Activated B cell treated with CpG ODN at 0.5 μM for 24 hours (primary cell): ENCODE data around the gene PER2. TPM values are rescaled to one million over a fixed set of nuclear protein-coding genes. Genes with fewer than 3 reads are reported as not detected.

Experiments
- ATAC-seq: fragments of 200-7000 bp; cut with Tn5 transposase; one replicate; pipeline ENCODE4 v1.10.0; 2021; ENCODE audit warnings: low read depth, mild to moderate bottlenecking, moderate library complexity
- CTCF ChIA-PET: fragments of 350-600 bp; sonication (Branson Sonifier 250); formaldehyde crosslinking; loops from one replicate; lab custom pipeline; 2021; ENCODE audit warnings: antibody characterized with exemption; lab: Charles Lee
- POLR2A ChIA-PET: fragments of 350-600 bp; sonication (Branson Sonifier 250); formaldehyde crosslinking; loops from one replicate; lab custom pipeline; 2021; ENCODE audit warnings: antibody characterized with exemption; lab: Charles Lee
- DNase-seq: peaks from one replicate; pipeline ENCODE4 v3.0.0; 2022
- H3K27ac Mint-ChIP-seq: one replicate; pipeline ENCODE4 v1.8.0; 2020; ENCODE audit warnings: mixed read lengths
- H3K27me3 Mint-ChIP-seq: one replicate; pipeline ENCODE4 v1.8.0; 2021; ENCODE audit warnings: mixed read lengths
- H3K36me3 Mint-ChIP-seq: one replicate; pipeline ENCODE4 v1.8.0; 2021; ENCODE audit warnings: low read depth, mixed read lengths
- H3K4me1 Mint-ChIP-seq: one replicate; pipeline ENCODE4 v1.8.0; 2021; ENCODE audit warnings: mixed read lengths
- H3K4me3 Mint-ChIP-seq: one replicate; pipeline ENCODE4 v1.8.0; 2020; ENCODE audit warnings: mild to moderate bottlenecking, mixed read lengths
- H3K9me3 Mint-ChIP-seq: one replicate; pipeline ENCODE4 v1.8.0; 2020; ENCODE audit warnings: mixed read lengths
- intact Hi-C: fragments of 100-400 bp; cut with micrococcal nuclease; formaldehyde crosslinking; loops from one replicate; pipeline ENCODE4 v1.15.1; 2024
- total RNA-seq: library from RNA; stranded (reverse); gene quantifications from 2 replicates; pipeline ENCODE4 v1.2.3, GENCODE V29; 2022
- TF ChIP-seq, protein P1 (sequence below): fragments of 200-600 bp; IDR thresholded peaks from one replicate; pipeline ENCODE4 v1.8.0; 2022; ENCODE audit warnings: antibody characterized with exemption, mild to moderate bottlenecking

The PER2 gene
- total RNA-seq, 1 donor from 2014 or later, result 16.6 TPM

DNA sequence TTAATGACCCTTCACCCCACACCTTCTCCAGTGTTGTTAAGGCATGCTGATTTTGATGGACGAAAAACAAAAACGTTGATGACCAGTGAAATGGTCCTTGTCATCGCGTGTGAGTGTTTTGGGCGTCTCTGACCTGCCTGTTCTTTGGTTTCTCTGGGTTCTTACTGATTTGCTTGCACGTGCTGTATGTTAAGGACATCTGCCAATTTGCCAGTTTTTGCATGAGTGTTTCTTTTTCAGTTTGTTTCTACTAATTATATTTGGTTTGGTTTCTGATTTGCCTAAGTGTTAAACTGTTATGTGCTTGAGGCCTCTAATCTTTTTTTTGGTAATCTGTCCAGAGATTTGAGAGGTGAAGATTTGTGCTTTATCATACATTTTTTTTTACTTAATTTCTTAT is 46.5 kb upstream of the PER2 start:
- ChIA-PET CTCF (no interaction called here), POLR2A (no interaction called here)
- Mint-ChIP-seq H3K9me3 (no peaks in the 10 kb centered on the region), H3K36me3 (peaks cover 43% of the 10 kb centered on the region), H3K27ac (no peak overlapping the region), H3K4me3 (no peak overlapping the region), H3K4me1 (peaks cover 5% of the 10 kb centered on the region), H3K27me3 (no peaks in the 10 kb centered on the region)
- ATAC-seq (no peak), DNase-seq (no peak)
- intact Hi-C loops, result no loop called here
- TF ChIP-seq, protein P1, sequence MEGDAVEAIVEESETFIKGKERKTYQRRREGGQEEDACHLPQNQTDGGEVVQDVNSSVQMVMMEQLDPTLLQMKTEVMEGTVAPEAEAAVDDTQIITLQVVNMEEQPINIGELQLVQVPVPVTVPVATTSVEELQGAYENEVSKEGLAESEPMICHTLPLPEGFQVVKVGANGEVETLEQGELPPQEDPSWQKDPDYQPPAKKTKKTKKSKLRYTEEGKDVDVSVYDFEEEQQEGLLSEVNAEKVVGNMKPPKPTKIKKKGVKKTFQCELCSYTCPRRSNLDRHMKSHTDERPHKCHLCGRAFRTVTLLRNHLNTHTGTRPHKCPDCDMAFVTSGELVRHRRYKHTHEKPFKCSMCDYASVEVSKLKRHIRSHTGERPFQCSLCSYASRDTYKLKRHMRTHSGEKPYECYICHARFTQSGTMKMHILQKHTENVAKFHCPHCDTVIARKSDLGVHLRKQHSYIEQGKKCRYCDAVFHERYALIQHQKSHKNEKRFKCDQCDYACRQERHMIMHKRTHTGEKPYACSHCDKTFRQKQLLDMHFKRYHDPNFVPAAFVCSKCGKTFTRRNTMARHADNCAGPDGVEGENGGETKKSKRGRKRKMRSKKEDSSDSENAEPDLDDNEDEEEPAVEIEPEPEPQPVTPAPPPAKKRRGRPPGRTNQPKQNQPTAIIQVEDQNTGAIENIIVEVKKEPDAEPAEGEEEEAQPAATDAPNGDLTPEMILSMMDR, result no peak

DNA sequence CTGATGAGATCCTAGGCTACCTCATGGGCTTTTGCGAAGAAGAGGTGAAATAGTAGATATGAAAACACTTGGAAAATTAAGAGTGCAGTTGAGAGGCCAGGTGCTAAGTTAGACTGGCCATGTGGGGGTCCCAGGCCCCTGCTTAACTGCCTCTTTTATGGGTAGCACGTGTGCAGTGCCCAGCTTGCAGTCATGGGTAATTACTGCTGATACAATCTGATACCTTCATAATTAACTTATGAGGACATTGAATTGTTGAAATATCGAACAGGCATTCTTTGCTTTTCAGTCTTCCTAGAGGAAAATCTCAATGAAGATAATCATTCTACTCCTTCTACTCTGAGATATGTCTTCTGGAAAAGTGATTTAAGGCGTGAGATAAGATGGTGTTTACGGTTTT is 43.5 kb upstream of the PER2 start:
- H3K36me3 Mint-ChIP-seq, result peaks cover 57% of the 10 kb centered on the region
- CTCF ChIA-PET, result no interaction called here
- intact Hi-C loops, result no loop called here
- TF ChIP-seq, protein P1, result no peak
- no peaks in the 10 kb centered on the region for H3K9me3 Mint-ChIP-seq
- no peaks in the 10 kb centered on the region for H3K27me3 Mint-ChIP-seq
- peaks cover 5% of the 10 kb centered on the region for H3K4me1 Mint-ChIP-seq
- ATAC-seq (no peak), DNase-seq (no peak)
- POLR2A ChIA-PET, result no interaction called here
- H3K27ac Mint-ChIP-seq, result no peak overlapping the region
- H3K4me3 Mint-ChIP-seq, result no peak overlapping the region

DNA sequence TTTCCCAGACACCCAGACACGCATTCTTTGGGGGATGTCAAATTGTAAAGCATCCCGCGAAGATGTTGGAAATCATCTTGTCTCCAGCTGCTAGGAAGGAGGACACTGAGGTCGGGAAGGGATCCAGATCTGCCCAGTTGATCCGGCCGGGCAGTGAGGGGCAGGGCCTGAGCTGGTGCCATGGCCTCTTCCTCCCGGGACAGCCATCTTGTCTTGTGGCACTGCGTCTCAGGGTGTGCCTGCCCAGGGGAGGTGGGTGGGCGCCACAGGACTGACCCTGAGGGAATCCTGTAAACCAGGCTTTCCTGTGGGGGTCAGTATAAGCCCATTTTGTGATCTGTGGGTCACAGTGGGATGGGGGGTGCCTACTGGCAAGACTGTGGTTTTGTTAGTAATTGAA is 42.0 kb upstream of the PER2 start:
- ChIA-PET POLR2A (no interaction called here), CTCF (no interaction called here)
- H3K4me1 Mint-ChIP-seq, result peaks cover 5% of the 10 kb centered on the region
- DNase-seq, result no peak
- no peaks in the 10 kb centered on the region for H3K27me3 Mint-ChIP-seq
- TF ChIP-seq, protein P1, result no peak
- no peak for ATAC-seq
- no peaks in the 10 kb centered on the region for H3K9me3 Mint-ChIP-seq
- intact Hi-C loops, result no loop called here
- H3K27ac Mint-ChIP-seq, result no peak overlapping the region
- no peak overlapping the region for H3K4me3 Mint-ChIP-seq
- peaks cover 57% of the 10 kb centered on the region for H3K36me3 Mint-ChIP-seq

DNA sequence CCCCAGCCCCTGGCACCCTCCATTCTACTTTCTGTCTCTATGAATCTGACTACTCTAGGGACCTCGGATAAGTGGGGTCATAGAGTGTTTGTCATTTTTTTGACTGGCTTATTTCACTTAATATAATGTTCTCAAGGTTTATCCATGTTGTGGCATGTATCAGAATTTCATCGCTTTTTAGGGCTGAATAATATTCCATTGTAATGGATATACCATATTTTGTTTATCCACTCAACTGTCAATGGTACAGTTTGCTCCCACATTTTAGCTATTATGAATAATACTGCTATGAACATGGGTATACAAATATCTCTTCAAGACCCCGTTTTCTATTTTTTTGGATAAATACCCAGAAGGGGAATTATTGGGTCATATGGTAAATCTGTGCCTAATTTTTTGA is 39.3 kb upstream of the PER2 start:
- no peak for ATAC-seq
- no peaks in the 10 kb centered on the region for H3K4me1 Mint-ChIP-seq

DNA sequence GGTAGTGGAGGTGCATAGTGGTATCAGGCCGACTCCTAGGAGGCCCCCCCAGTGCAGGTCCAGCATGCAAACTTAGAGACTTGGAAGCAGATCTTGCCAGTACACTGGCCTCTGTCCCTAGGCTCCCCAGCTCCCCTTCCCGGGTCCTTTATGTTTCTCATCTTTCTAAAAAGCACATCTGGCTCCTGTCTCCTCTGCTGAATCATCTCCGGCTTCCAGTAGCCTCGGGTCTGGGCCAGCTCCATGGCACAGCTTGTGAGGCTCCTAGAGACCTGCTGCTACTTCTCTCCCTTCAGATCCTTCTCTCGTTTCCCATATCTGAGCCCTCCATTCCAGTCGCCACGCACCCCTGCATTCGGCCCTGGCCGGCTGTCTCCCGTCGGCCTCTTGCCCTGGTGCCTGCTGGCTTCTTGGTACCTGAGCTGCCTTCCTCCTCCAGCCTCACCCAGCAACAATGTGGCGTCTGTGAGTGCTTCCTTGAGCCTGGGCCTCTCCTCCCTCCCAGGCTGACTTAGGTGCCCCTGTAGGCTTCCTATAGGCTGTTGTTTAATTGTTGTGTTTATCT is 38.5 kb upstream of the PER2 start:
- no peaks in the 10 kb centered on the region for H3K27me3 Mint-ChIP-seq
- POLR2A ChIA-PET, result no interaction called here
- CTCF ChIA-PET, result no interaction called here
- no peak overlapping the region for H3K27ac Mint-ChIP-seq
- peaks cover 40% of the 10 kb centered on the region for H3K36me3 Mint-ChIP-seq
- intact Hi-C loops, result no loop called here
- no peak for ATAC-seq
- no peak overlapping the region for H3K4me3 Mint-ChIP-seq
- H3K4me1 Mint-ChIP-seq, result no peaks in the 10 kb centered on the region
- no peaks in the 10 kb centered on the region for H3K9me3 Mint-ChIP-seq
- no peak for DNase-seq
- TF ChIP-seq, protein P1, result no peak

More for the DNA sequence above, 39.3 kb upstream of the PER2 start:
- Mint-ChIP-seq H3K27ac (no peak overlapping the region), H3K36me3 (peaks cover 40% of the 10 kb centered on the region), H3K27me3 (no peaks in the 10 kb centered on the region), H3K4me3 (no peak overlapping the region), H3K9me3 (no peaks in the 10 kb centered on the region)
- no peak for DNase-seq
- TF ChIP-seq, protein P1, result no peak
- POLR2A ChIA-PET, result no interaction called here
- CTCF ChIA-PET, result no interaction called here
- intact Hi-C loops, result no loop called here
